Ovary (tissue), 9 donors: ENCODE results near the gene RCN2. TPM values are rescaled to one million over a fixed set of nuclear protein-coding genes. Genes with fewer than 3 reads are reported as not detected.

Source experiments
- DNase-seq, 5 donors: peaks; one replicate each; pipeline ENCODE4 v3.0.0-alpha.2; 2019 to 2020
- H3K27ac ChIP-seq, 2 donors: fragments of 200-600 bp; one replicate each; pipeline versions ENCODE4 v1.5.1 to v1.8.0; 2019 to 2022
- H3K27me3 ChIP-seq: fragments of 200-600 bp; one replicate; pipeline ENCODE4 v1.8.0; 2022
- H3K36me3 ChIP-seq: fragments of 200-600 bp; sonication (generic); one replicate; pipeline ENCODE4 v1.5.1; 2019
- H3K4me1 ChIP-seq: one replicate; pipeline ENCODE4 v1.8.1; 2013; ENCODE audit warnings: mild to moderate bottlenecking, moderate library complexity; ENCODE audit not compliant: insufficient read depth
- H3K4me3 ChIP-seq: fragments of 200-600 bp; sonication (generic); one replicate; pipeline ENCODE4 v1.5.1; 2017
- H3K9me3 ChIP-seq, 2 donors: fragments of 200-600 bp in 1 of 2; sonication (generic) in 1 of 2; one replicate each; pipeline versions ENCODE4 v1.5.1 to v1.8.1; 2013 to 2019; ENCODE audit warnings: mild to moderate bottlenecking in 1 of 2, moderate library complexity in 1 of 2
- CTCF ChIP-seq, 3 donors: fragments of 450-650 bp in 2 of 3; fragments of 200-600 bp in 1 of 3; IDR thresholded peaks; one replicate each; pipeline versions ENCODE4 v1.5.1 to v1.8.0; 2016 to 2022; ENCODE audit warnings: antibody characterized with exemption in 3 of 3, mild to moderate bottlenecking in 1 of 3
- EP300 ChIP-seq: sonication (generic); formaldehyde crosslinking; IDR thresholded peaks from one replicate; pipeline ENCODE4 v1.6.1; 2017; ENCODE audit warnings: antibody characterized with exemption
- POLR2A ChIP-seq: fragments of 450-650 bp; IDR thresholded peaks from one replicate; pipeline ENCODE4 v1.6.1; 2017; ENCODE audit warnings: antibody characterized with exemption, mild to moderate bottlenecking, moderate library complexity
- WGBS, 3 donors: extraction: QIAGEN DNeasy Blood & Tissue Kit in 1 of 3; methylation state at CpG; one replicate each; pipeline versions ENCODE4 v1.1.5 to v1.1.7; 2013 to 2017; 5-methylcytosine and 5-hydroxymethylcytosine counted together
- intact Hi-C, 4 donors: fragments of 100-400 bp; cut with DNase I; formaldehyde crosslinking; loops; one replicate each; pipeline versions ENCODE4 v1.11.0 to v1.15.1; 2022 to 2023
- polyA plus RNA-seq, 2 donors: library from polyadenylated mRNA; stranded (reverse); fragments of 200-250 nt in 1 of 2; fragments of 350-450 nt in 1 of 2; fragmentation: Illumina TruSeq in 1 of 2; extraction: RNeasy Lipid Tissue Mini Kit (QIAGEN cat#74804) in 1 of 2; gene quantifications; one replicate each; pipeline ENCODE4 v1.2.3, GENCODE V29; 2013 to 2014
- total RNA-seq, 7 donors: library from RNA; depleted of rRNA in 2 of 7; stranded (reverse); fragments of >200 nt in 2 of 7; fragmentation: NEBNext Ultra II Directional in 3 of 7; extraction: Animal tissue kit (Norgen Biotek cat#: 25700) in 3 of 7; gene quantifications; one replicate each; pipeline versions ENCODE4 v1.1.0 to v1.2.4, GENCODE V29; 2016 to 2023
- donor health status: DM: no; HTN: no; CAD: no; lungs with moderate emphysema.
- donor health status: DM: no; HTN: no; CAD: no.
- donor health status: Bipolar disorder and iron deficiency.
- donor health status: DM: yes; HTN: yes; CAD: no.
- donor health status: DM: no; HTN: no; CAD: no.
- donor health status: DM: yes; HTN: yes; CAD: no.

The RCN2 gene
- total and polyA plus RNA-seq, 9 donors = 31.7 to 69.2 (median 47.8) TPM

- peak in 1 of 5 donors; percentile 31 for DNase-seq
- Histone ChIP-seq H3K9me3 (no peaks in the 10 kb centered on the region), H3K36me3 (no peaks in the 10 kb centered on the region), H3K4me1 (peaks cover 4% of the 10 kb centered on the region), H3K27ac (no peak overlapping the region), H3K27me3 (no peaks in the 10 kb centered on the region), H3K4me3 (no peak overlapping the region)
- WGBS, 3 donors = 79 to 88% (median 82%) methylated on average over 11 of the region's 11 CpGs
- intact Hi-C loops = no loop called here
- TF ChIP-seq POLR2A (no peak), CTCF (IDR thresholded peaks at IDR 0.05) (no peak), EP300 (no peak)
Measured at GRCh38 chr15:76987896-76988860, 56.6 kb downstream of the RCN2 start.

GRCh38 chr15:76988867-76989780, 57.6 kb downstream of the RCN2 start:
- Histone ChIP-seq H3K36me3 (no peaks in the 10 kb centered on the region), H3K27ac (no peak overlapping the region), H3K9me3 (no peaks in the 10 kb centered on the region), H3K27me3 (no peaks in the 10 kb centered on the region), H3K4me3 (no peak overlapping the region), H3K4me1 (no peaks in the 10 kb centered on the region)
- no peak for TF ChIP-seq EP300
- TF ChIP-seq POLR2A = no peak
- TF ChIP-seq CTCF (IDR thresholded peaks at IDR 0.05) = no peak
- intact Hi-C loops = no loop called here
- WGBS, 3 donors = 79 to 87% (median 85%) methylated on average over 12 of the region's 12 CpGs
- DNase-seq = peak in 1 of 5 donors; percentile 11

GRCh38 chr15:76991048-76991447, 59.5 kb downstream of the RCN2 start:
- peaks cover 1% of the 10 kb centered on the region for H3K4me1 ChIP-seq
- TF ChIP-seq POLR2A = no peak
- no peak for TF ChIP-seq CTCF (IDR thresholded peaks at IDR 0.05)
- no peak for TF ChIP-seq EP300
- no peak overlapping the region for H3K27ac ChIP-seq
- intact Hi-C loops = no loop called here
- WGBS, 3 donors = 82 to 85% (median 85%) methylated on average over 7 of the region's 7 CpGs
- no peaks in the 10 kb centered on the region for H3K36me3 ChIP-seq
- H3K9me3 ChIP-seq = no peaks in the 10 kb centered on the region
- DNase-seq = peak in 1 of 5 donors; percentile 23
- H3K27me3 ChIP-seq = no peaks in the 10 kb centered on the region
- no peak overlapping the region for H3K4me3 ChIP-seq
